ENCODE results near the gene ZFP2. TPM values are rescaled to one million over a fixed set of nuclear protein-coding genes. Genes with fewer than 3 reads are reported as not detected.
"Not testable (repeated sequence)": the region's sequence is repeated elsewhere in the genome, so short reads cannot be mapped to it uniquely, and the experiment has no call there.

The ZFP2 gene
- total RNA-seq: 5.8 TPM
- polyA plus RNA-seq: 1.8 TPM

DNA sequence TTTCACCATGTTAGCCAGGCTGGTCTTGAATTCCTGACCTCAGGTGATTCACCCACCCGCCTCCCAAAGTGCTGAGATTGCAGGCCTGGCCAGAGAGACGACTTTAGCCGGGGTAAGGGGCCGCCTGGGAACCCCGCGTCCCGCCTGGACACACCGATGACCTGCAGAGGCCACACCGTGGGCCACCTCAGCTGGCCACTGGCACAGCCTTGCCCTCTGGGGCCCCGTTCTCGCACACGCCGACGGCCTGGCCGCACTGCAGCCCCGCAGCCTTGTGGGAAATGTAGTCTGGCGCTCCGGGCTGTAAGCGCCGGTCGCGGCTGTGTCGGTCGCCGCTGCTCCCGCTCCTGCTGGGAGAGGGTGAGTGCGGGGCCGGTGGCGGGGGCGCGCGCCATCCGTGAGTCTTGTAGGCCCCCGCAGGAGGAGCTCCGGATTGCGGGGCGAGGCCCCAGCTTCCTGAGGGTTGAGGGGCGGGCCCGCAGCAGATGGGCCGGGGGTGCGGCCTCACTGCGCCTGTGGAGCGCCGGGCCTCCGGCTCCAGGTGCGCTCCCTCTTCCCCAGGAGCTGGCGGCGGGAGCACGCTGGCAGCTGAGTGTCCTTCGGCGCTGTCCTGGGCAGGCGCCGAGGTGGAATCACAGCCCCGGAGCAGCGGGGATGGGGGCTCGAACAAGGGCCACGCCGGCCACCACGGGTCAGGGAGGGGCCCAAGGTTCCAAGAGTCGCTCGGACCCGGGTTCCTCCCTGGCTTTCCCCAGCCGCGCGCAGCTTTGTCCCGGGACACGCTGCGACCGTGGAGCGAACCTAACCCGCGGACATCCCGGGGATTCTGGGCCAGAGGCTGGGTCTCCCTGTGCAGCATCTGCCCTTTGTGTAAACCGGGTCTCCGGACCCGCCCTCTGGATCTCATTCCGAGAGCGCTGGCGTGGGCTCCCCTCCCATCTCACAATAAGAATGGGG, at the start of gene ZFP2:
Gene ZFP2 (plus strand): TSS at position 299 of the 957 bp plus-strand sequence. CDS start 35,401 bp downstream, outside the sequence.
- Histone ChIP-seq H3K36me3 (ENCODE audit: insufficient read depth) (no peaks in the 10 kb centered on the region), H3K4me3 (ENCODE audit: low read depth, low read length) (peak within 1 kb of the TSS; percentile 80), H3K4me1 (ENCODE audit: insufficient read depth) (no peaks in the 10 kb centered on the region), H3K27ac (ENCODE audit: low read depth) (no peak within 1 kb of the TSS)
- 1% methylated on average over 79 of the region's 79 CpGs for WGBS
- no peak for DNase-seq (ENCODE audit: extremely low spot score)

DNA sequence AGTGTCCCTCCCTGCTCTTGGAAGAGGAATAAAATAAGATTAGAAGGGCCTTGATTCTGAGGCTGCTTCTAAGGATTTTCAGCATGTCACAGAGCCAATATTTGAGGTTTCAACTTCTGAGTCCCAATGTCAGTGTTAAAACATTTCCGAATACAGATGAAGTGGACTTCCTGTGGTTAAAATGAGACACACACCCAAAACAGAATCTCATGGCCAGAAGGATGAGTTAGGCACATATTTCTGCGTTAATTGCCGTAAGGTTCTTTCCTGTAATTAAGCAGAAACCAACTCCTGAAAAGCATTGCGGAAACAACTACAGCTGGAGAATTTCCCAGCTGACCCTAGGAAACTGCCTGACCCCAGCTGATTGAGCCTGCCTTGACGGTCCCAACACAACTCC, 46.4 kb upstream of the ZFP2 start:
- no peak for DNase-seq (ENCODE audit: extremely low spot score)
- Histone ChIP-seq H3K4me3 (ENCODE audit: low read depth, low read length) (no peak overlapping the region), H3K27ac (ENCODE audit: low read depth) (no peak overlapping the region), H3K4me1 (ENCODE audit: insufficient read depth) (no peaks in the 10 kb centered on the region), H3K36me3 (ENCODE audit: insufficient read depth) (no peaks in the 10 kb centered on the region)
- 82% methylated on average over 5 of the region's 5 CpGs for WGBS

DNA sequence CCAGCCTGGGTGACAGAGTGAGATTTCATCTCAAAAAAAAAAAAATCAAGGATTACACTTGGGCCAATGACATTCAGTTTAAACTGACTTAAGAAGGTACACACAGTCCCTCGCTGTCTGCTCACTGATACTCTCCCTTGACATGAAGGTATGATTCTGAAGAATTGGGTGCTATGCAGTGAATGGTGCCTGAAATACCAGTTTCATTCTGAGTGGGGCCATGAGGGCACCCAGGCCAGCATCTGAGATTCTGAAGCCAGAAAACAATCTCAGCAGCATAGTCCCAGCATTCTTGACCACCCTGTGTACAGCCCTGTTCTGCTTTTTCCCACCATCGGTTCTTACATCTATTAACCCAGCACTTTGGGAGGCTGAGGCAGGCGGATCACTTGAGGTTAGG, 43.8 kb upstream of the ZFP2 start:
- no peaks in the 10 kb centered on the region for H3K4me1 ChIP-seq (ENCODE audit: insufficient read depth)
- 90% methylated on average over 3 of the region's 3 CpGs for WGBS
- no peaks in the 10 kb centered on the region for H3K36me3 ChIP-seq (ENCODE audit: insufficient read depth)
- no peak overlapping the region for H3K4me3 ChIP-seq (ENCODE audit: low read depth, low read length)
- H3K27ac ChIP-seq (ENCODE audit: low read depth): no peak overlapping the region
- DNase-seq (ENCODE audit: extremely low spot score): no peak

DNA sequence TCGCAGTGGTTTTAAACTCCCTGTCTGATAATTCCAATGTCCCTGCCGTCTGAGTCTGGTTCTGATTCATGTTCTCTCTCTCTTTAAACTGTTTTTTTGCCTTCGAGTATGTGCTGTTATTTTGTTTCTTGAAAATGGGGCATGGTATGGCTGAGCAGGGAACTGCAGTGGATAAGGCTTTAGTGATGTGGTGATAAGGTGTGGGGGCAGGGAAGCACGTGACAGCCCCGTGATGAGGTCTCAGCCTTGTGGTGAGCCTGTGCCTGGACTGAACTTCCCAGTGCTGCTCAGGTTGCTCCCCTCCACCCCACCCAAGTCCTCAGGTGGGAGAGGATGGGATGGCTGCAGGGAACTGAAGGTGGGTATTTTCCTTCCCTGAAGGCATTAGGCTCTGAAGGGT, 41.4 kb upstream of the ZFP2 start:
- WGBS: 45% methylated on average over 5 of the region's 5 CpGs
- no peak for DNase-seq (ENCODE audit: extremely low spot score)
- Histone ChIP-seq H3K36me3 (ENCODE audit: insufficient read depth) (no peaks in the 10 kb centered on the region), H3K4me1 (ENCODE audit: insufficient read depth) (no peaks in the 10 kb centered on the region), H3K4me3 (ENCODE audit: low read depth, low read length) (no peak overlapping the region), H3K27ac (ENCODE audit: low read depth) (no peak overlapping the region)

DNA sequence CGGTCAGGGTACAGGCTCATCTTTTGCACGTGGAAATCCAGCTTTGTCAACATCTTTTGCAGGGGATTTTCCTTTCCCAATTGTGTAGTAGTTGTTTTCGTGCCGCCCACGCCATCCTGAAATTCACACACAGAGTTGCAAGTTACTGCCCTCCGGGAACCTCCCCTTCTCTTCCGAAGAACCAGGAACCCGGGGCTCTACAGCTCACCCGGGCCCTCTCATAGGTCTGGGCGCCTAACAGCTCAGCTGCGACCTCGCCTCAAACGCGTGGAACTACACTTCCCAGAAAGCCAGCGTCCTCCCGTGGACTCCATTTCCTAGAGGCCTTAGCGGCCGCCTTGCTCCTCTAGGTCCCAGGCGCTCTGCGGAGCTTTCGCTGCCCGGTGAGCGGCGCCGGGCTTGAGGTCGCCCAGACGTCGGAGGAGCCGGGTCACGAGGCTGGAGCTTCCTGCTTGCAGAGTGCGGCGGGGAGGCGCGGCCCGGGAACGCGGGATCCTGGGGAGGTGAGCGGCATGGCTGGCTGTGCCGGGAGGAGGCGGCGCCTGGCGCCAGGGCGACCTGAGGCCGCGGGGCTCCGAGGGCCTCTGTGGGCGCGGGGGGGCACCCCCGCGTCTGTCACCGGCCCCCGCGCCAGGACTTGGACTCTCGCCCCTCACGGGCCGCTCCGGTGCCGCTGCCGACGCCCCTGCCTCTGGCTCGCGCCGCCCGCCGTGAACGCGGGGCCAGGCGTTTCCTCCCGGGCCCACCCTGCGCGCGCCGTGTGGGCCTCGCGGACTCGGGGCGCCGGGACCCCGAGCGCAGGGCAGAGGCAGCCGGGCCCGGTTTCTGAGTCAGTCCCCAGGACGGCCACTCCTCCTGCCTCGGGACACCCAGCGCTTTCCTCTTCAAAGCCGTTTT, 35.8 kb upstream of the ZFP2 start, which contains the start of gene ZNF354B:
Gene ZNF354B (plus strand): TSS at position 329 of the 897 bp plus-strand sequence. CDS start 1,095 bp downstream, outside the sequence.
- peak within 1 kb of the TSS; percentile 83 for H3K4me3 ChIP-seq (ENCODE audit: low read depth, low read length)
- peak; percentile 85 for DNase-seq (ENCODE audit: extremely low spot score)
- H3K27ac ChIP-seq (ENCODE audit: low read depth): peak within 1 kb of the TSS; percentile 87
- H3K4me1 ChIP-seq (ENCODE audit: insufficient read depth): no peaks in the 10 kb centered on the region
- WGBS: under 1% methylated on average over 86 of the region's 86 CpGs
- peaks cover 2% of the 10 kb centered on the region for H3K36me3 ChIP-seq (ENCODE audit: insufficient read depth)

DNA sequence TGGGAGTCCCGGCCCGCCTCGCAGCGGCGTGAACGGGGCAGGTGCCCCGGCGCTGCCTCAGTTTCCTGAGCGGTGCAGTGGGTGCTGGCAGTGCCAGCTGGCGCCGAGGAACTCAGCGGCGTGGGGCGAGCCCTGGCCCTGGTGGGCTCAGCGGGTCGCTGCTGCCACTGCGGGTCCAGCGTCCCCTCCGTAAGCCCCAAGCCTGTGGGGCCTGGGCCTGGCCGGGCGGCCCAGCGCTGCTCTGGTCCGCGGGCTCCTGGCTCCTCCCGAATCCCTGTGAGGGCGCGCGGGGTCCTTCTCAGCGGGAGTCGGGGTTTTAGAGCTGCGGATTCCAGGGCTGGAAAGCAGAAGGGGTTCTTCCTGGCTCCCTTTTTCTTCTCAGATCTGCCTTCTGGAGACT, 35.1 kb upstream of the ZFP2 start:
- 5% methylated on average over 15 of the region's 31 CpGs for WGBS
- H3K27ac ChIP-seq (ENCODE audit: low read depth): not testable (repeated sequence)

DNA sequence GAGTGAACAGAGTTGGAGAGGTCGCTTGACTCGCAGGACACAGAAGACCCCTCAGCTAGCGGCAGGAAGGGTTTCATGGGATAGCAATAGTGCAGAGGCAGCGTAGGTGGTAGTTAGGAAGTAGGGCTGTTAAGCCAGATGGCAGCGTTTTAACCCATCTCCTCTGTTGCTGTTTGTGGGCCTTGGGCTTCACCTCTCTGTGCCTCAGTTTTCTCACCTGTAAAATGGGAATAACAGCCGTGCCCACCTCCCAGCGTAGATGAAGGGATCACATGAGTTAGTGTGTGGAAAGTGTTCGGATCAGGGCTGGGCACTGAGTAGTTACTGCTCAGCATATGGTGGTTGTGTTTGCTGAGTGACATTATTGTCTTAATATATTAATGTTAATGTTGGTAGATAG, 34.1 kb upstream of the ZFP2 start:
- no peak for DNase-seq (ENCODE audit: extremely low spot score)
- no peaks in the 10 kb centered on the region for H3K4me1 ChIP-seq (ENCODE audit: insufficient read depth)

More for the DNA sequence above, 35.1 kb upstream of the ZFP2 start:
- H3K4me1 ChIP-seq (ENCODE audit: insufficient read depth); DNase-seq (ENCODE audit: extremely low spot score); H3K36me3 ChIP-seq (ENCODE audit: insufficient read depth): not testable (repeated sequence)
- H3K4me3 ChIP-seq (ENCODE audit: low read depth, low read length): peak overlapping the region; percentile 83

DNA sequence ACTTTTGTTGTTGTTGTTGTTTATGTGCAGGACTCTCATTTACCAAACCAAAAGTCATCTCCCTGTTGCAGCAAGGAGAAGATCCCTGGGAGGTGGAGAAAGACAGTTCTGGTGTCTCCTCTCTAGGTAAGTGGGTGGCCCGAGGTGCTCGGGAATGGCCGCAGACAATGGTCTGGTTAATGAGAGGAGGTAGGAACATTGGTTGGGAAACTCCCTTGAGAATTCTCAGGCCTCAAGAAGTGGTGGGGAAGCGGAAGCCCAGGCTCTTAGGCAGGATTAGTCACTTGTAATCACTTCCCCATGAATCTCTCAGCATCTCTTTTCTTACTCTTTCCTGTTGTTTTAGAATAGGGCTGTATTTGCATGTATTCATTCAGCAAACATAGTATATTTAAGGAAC, 28.8 kb upstream of the ZFP2 start:
- Histone ChIP-seq H3K4me1 (ENCODE audit: insufficient read depth) (no peaks in the 10 kb centered on the region), H3K36me3 (ENCODE audit: insufficient read depth) (peaks cover 21% of the 10 kb centered on the region), H3K4me3 (ENCODE audit: low read depth, low read length) (no peak overlapping the region), H3K27ac (ENCODE audit: low read depth) (no peak overlapping the region)
- 85% methylated on average over 4 of the region's 4 CpGs for WGBS
- no peak for DNase-seq (ENCODE audit: extremely low spot score)

More for the DNA sequence above, 34.1 kb upstream of the ZFP2 start:
- Histone ChIP-seq H3K4me3 (ENCODE audit: low read depth, low read length) (no peak overlapping the region), H3K36me3 (ENCODE audit: insufficient read depth) (peaks cover 5% of the 10 kb centered on the region), H3K27ac (ENCODE audit: low read depth) (no peak overlapping the region)
- WGBS: 96% methylated on average over 8 of the region's 8 CpGs

DNA sequence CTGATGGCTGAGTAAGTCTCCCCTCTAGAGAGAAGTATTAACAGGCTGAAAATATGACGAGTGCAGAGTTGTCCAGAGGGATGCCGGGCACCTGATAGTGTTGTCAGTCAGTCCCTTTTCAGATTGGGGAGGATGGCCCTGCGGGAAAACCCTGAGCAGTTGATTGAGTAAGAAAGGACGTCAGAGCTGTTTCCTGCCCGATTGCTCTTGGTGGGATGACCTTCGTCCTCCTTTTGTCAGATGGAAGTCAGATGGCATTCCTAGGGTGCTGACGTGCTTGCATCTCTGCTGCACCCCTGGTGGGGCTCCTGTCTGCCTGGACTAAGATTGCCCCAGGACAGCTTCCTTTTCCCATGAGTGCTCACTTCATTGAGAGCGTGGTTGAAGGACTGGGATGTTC, 26.1 kb upstream of the ZFP2 start:
- DNase-seq (ENCODE audit: extremely low spot score): no peak
- no peak overlapping the region for H3K27ac ChIP-seq (ENCODE audit: low read depth)
- WGBS: 90% methylated on average over 8 of the region's 8 CpGs
- H3K4me3 ChIP-seq (ENCODE audit: low read depth, low read length): no peak overlapping the region
- H3K4me1 ChIP-seq (ENCODE audit: insufficient read depth): no peaks in the 10 kb centered on the region
- H3K36me3 ChIP-seq (ENCODE audit: insufficient read depth): peaks cover 19% of the 10 kb centered on the region

DNA sequence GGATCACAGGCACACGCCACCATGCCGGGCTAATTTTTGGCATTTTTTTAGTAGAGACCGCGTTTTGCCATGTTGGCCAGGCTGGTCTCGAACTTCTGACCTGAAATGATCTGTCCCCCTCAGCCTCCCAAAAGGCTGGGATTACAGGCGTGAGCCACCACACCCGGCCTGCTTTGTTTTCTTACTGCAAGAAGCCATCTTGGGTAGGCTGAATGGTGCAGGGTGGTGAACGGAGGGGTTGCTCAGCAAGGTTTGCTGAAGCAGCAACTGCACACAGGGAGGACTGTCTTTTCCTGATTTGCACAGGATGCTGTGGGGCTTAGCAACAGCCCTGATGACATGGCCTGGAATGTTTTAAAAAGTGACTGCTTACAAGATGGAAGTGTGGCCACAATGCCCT, 25.3 kb upstream of the ZFP2 start:
- Histone ChIP-seq H3K36me3 (ENCODE audit: insufficient read depth) (peaks cover 21% of the 10 kb centered on the region), H3K4me3 (ENCODE audit: low read depth, low read length) (no peak overlapping the region), H3K4me1 (ENCODE audit: insufficient read depth) (no peaks in the 10 kb centered on the region), H3K27ac (ENCODE audit: low read depth) (no peak overlapping the region)
- 97% methylated on average over 8 of the region's 8 CpGs for WGBS
- no peak for DNase-seq (ENCODE audit: extremely low spot score)

DNA sequence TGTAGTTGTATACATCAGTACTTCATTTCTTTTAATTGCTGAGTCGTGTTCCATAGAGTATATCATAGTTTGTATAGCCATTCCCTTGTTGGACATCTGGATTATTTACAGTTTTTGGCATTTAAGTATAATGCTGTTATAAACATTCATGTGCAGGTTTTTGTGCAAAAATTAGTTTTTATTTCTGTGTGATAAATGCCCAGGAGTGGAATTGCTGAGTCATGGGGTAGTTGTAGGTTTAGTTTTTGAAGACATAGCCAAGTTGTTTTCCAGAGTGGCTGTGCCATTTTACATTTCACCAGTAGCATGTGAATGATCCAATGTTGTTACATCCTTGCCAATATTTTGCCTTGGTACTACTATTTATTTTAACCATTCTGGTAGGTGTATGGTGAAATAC, 23.4 kb upstream of the ZFP2 start:
- no peak for DNase-seq (ENCODE audit: extremely low spot score)
- WGBS: 93% methylated on average over 1 of the region's 1 CpG
- H3K4me1 ChIP-seq (ENCODE audit: insufficient read depth): no peaks in the 10 kb centered on the region
- H3K4me3 ChIP-seq (ENCODE audit: low read depth, low read length): no peak overlapping the region
- H3K36me3 ChIP-seq (ENCODE audit: insufficient read depth): peaks cover 21% of the 10 kb centered on the region
- H3K27ac ChIP-seq (ENCODE audit: low read depth): no peak overlapping the region

DNA sequence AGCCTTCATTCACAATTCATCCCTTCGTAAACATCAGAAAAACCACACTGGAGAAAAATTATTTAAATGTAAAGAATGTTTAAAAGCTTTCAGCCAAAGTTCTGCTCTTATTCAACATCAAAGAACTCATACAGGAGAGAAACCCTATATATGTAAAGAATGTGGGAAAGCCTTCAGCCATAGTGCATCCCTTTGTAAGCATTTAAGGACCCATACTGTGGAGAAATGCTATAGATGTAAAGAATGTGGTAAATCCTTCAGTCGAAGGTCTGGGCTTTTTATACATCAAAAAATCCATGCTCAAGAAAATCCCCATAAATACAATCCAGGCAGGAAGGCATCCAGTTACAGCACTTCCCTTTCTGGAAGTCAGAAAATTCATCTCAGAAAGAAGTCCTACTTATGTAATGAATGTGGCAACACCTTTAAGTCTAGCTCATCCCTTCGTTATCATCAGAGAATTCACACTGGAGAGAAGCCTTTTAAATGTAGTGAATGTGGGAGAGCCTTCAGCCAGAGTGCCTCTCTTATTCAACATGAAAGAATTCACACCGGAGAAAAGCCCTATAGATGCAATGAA, 12.5 kb upstream of the ZFP2 start:
- not testable (repeated sequence) for H3K27ac ChIP-seq (ENCODE audit: low read depth); H3K36me3 ChIP-seq (ENCODE audit: insufficient read depth); DNase-seq (ENCODE audit: extremely low spot score); H3K4me1 ChIP-seq (ENCODE audit: insufficient read depth); H3K4me3 ChIP-seq (ENCODE audit: low read depth, low read length)
- WGBS: over 99% methylated on average over 4 of the region's 4 CpGs

DNA sequence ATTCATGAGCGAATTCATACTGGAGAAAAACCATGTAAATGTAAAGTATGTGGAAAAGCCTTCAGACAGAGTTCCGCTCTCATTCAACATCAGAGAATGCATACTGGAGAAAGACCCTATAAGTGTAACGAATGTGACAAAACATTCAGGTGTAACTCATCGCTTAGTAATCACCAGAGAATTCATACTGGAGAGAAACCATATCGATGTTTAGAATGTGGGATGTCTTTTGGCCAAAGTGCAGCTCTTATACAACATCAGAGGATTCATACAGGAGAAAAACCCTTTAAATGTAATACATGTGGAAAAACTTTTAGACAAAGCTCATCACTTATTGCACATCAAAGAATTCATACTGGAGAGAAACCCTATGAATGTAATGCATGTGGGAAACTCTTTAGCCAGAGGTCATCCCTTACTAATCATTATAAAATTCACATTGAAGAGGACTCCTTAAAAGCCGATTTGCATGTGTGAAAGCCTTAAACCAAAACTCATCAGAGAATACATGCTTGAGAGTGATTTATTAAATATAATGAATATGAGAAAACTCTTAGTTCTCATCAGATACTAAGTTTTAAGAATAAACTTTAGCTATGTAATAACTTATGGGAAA, 11.8 kb upstream of the ZFP2 start:
- Histone ChIP-seq H3K4me3 (ENCODE audit: low read depth, low read length) (no peak overlapping the region), H3K27ac (ENCODE audit: low read depth) (no peak overlapping the region), H3K4me1 (ENCODE audit: insufficient read depth) (no peaks in the 10 kb centered on the region), H3K36me3 (ENCODE audit: insufficient read depth) (peaks cover 9% of the 10 kb centered on the region)
- no peak for DNase-seq (ENCODE audit: extremely low spot score)
- WGBS: 99% methylated on average over 6 of the region's 6 CpGs

Data from urinary bladder (tissue), 4 donors.